Lower leg skin (tissue), 3 donors: ENCODE results near the gene BCAR1.

ENCODE experiments used
- POLR2A ChIP-seq, 2 donors: fragments of 450-650 bp; IDR thresholded peaks; one replicate each; pipeline ENCODE4 v1.6.1; 2016 to 2017; ENCODE audit warnings: antibody characterized with exemption in 2 of 2, mild to moderate bottlenecking in 1 of 2, moderate library complexity in 1 of 2
- TF ChIP-seq, protein P1 (sequence below), 3 donors: fragments of 450-650 bp; IDR thresholded peaks; one replicate each; pipeline ENCODE4 v1.5.1; 2016; ENCODE audit warnings: antibody characterized with exemption in 3 of 3, mild to moderate bottlenecking in 3 of 3, moderate library complexity in 2 of 3

DNA sequence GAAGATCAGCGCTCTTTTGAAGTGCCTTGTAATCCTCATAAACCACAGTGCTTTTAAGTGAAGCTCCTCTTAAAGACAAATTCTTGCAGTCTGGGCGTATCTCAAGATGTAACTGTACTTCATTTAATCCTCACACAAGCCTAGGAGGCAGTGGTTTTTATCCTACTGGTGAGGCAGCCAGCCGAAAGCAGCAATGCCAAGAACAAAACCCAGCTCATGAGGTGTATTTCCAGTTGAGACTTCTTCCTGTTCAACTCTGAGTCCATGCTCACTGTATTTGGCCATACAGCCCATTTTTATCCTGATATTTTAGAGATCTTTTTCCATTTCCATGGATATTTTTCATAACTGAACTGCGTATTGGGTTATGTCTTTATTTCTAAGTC lies 58.2 kb downstream of the BCAR1 start:
- TF ChIP-seq, protein P1, sequence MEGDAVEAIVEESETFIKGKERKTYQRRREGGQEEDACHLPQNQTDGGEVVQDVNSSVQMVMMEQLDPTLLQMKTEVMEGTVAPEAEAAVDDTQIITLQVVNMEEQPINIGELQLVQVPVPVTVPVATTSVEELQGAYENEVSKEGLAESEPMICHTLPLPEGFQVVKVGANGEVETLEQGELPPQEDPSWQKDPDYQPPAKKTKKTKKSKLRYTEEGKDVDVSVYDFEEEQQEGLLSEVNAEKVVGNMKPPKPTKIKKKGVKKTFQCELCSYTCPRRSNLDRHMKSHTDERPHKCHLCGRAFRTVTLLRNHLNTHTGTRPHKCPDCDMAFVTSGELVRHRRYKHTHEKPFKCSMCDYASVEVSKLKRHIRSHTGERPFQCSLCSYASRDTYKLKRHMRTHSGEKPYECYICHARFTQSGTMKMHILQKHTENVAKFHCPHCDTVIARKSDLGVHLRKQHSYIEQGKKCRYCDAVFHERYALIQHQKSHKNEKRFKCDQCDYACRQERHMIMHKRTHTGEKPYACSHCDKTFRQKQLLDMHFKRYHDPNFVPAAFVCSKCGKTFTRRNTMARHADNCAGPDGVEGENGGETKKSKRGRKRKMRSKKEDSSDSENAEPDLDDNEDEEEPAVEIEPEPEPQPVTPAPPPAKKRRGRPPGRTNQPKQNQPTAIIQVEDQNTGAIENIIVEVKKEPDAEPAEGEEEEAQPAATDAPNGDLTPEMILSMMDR (IDR thresholded peaks at IDR 0.05): no peak
- no peak for TF ChIP-seq POLR2A (IDR thresholded peaks at IDR 0.05)
